H9 (cell line): ENCODE data around the gene CCT2. TPM values are rescaled to one million over a fixed set of nuclear protein-coding genes. Genes with fewer than 3 reads are reported as not detected.

Source experiments
- DNase-seq: peaks from one replicate; pipeline ENCODE4 v3.0.0-alpha.2; 2017
- H2AFZ ChIP-seq: one replicate; pipeline ENCODE4 v1.6.1; 2013; ENCODE audit warnings: mild to moderate bottlenecking, low read length, control low read depth, moderate library complexity
- H2AK5ac ChIP-seq: 2 replicates; pipeline ENCODE4 v1.6.1; 2013; ENCODE audit warnings: low read length, control low read depth, mixed read lengths; ENCODE audit not compliant: insufficient read length
- H2BK120ac ChIP-seq: one replicate; pipeline ENCODE4 v1.6.1; 2013; ENCODE audit warnings: low read depth, mild to moderate bottlenecking, low read length, control low read depth, inconsistent platforms; ENCODE audit not compliant: poor library complexity, severe bottlenecking
- H2BK12ac ChIP-seq: 2 replicates; pipeline ENCODE4 v1.6.1; 2013; ENCODE audit warnings: low read length, control low read depth, mixed read lengths, low read depth; ENCODE audit not compliant: insufficient read length
- H2BK15ac ChIP-seq: 2 replicates; pipeline ENCODE4 v1.6.1; 2013; ENCODE audit warnings: low read depth, low read length, control low read depth
- H2BK20ac ChIP-seq: one replicate; pipeline ENCODE4 v1.6.1; 2013; ENCODE audit warnings: low read depth, mild to moderate bottlenecking, low read length, control low read depth, inconsistent platforms; ENCODE audit not compliant: poor library complexity, severe bottlenecking
- H2BK5ac ChIP-seq: 2 replicates; pipeline ENCODE4 v1.6.1; 2013; ENCODE audit warnings: low read length, control low read depth, mixed read lengths; ENCODE audit not compliant: insufficient read length
- H3K14ac ChIP-seq: 2 replicates; pipeline ENCODE4 v1.6.1; 2013; ENCODE audit warnings: low read length, control low read depth; ENCODE audit not compliant: insufficient read depth
- H3K18ac ChIP-seq: 2 replicates; pipeline ENCODE4 v1.6.1; 2013; ENCODE audit warnings: low read depth, mild to moderate bottlenecking, mixed read lengths, low read length, control low read depth; ENCODE audit not compliant: insufficient read length
- H3K23ac ChIP-seq: 2 replicates; pipeline ENCODE4 v1.6.1; 2013; ENCODE audit warnings: low read length, control low read depth, mixed read lengths, low read depth; ENCODE audit not compliant: insufficient read length
- H3K23me2 ChIP-seq: 2 replicates; pipeline ENCODE4 v1.6.1; 2013; ENCODE audit warnings: low read depth, mild to moderate bottlenecking, mixed read lengths, low read length, control low read depth; ENCODE audit not compliant: insufficient read length, poor library complexity, severe bottlenecking
- H3K27ac ChIP-seq: 2 replicates; pipeline ENCODE4 v1.5.1; 2013; ENCODE audit warnings: low read length, control low read depth, mixed read lengths, low read depth; ENCODE audit not compliant: insufficient read length
- H3K27me3 ChIP-seq: 2 replicates; pipeline ENCODE4 v1.6.1; 2013; ENCODE audit warnings: low read length, control low read depth, inconsistent platforms; ENCODE audit not compliant: insufficient read depth
- H3K4ac ChIP-seq: 2 replicates; pipeline ENCODE4 v1.6.1; 2013; ENCODE audit warnings: low read depth, mild to moderate bottlenecking, control low read depth, inconsistent platforms, low read length, moderate library complexity
- H3K4me1 ChIP-seq: 2 replicates; pipeline ENCODE4 v1.6.1; 2013; ENCODE audit warnings: low read length, control low read depth, inconsistent platforms; ENCODE audit not compliant: insufficient read depth
- H3K4me2 ChIP-seq: 2 replicates; pipeline ENCODE4 v1.6.1; 2013; ENCODE audit warnings: low read length, control low read depth, mixed read lengths; ENCODE audit not compliant: insufficient read length, insufficient read depth
- H3K56ac ChIP-seq: 2 replicates; pipeline ENCODE4 v1.6.1; 2013; ENCODE audit warnings: low read depth, mild to moderate bottlenecking, mixed read lengths, low read length, control low read depth; ENCODE audit not compliant: insufficient read length
- H3K79me1 ChIP-seq: 2 replicates; pipeline ENCODE4 v1.6.1; 2013; ENCODE audit warnings: low read depth, mild to moderate bottlenecking, moderate library complexity, low read length, control low read depth, inconsistent platforms; ENCODE audit not compliant: insufficient read depth, poor library complexity, severe bottlenecking
- H3K79me2 ChIP-seq: 2 replicates; pipeline ENCODE4 v1.6.1; 2013; ENCODE audit warnings: low read length, control low read depth, inconsistent platforms; ENCODE audit not compliant: insufficient read depth
- H3K9ac ChIP-seq: 2 replicates; pipeline ENCODE4 v1.6.1; 2013; ENCODE audit warnings: low read length, control low read depth, mixed read lengths; ENCODE audit not compliant: insufficient read length; ENCODE audit errors: extremely low read depth
- H3K9me3 ChIP-seq: one replicate; pipeline ENCODE4 v1.6.1; 2013; ENCODE audit warnings: low read depth, low read length, inconsistent platforms; ENCODE audit not compliant: control insufficient read depth
- H3T11ph ChIP-seq: one replicate; pipeline ENCODE4 v1.6.1; 2013; ENCODE audit warnings: mild to moderate bottlenecking, low read length, control low read depth, inconsistent platforms
- H4K20me1 ChIP-seq: one replicate; pipeline ENCODE4 v1.6.1; 2013; ENCODE audit not compliant: control insufficient read depth, insufficient read length, insufficient read depth
- H4K5ac ChIP-seq: 2 replicates; pipeline ENCODE4 v1.6.1; 2013; ENCODE audit warnings: low read depth, mild to moderate bottlenecking, mixed read lengths, low read length, control low read depth; ENCODE audit not compliant: insufficient read length
- H4K8ac ChIP-seq: replicated peaks from 2 replicates; pipeline ENCODE4 v1.6.1; 2013; ENCODE audit warnings: low read length, control low read depth, mixed read lengths, low read depth; ENCODE audit not compliant: insufficient read length
- H4K91ac ChIP-seq: 2 replicates; pipeline ENCODE4 v1.6.1; 2013; ENCODE audit warnings: low read depth, mild to moderate bottlenecking, moderate library complexity, mixed read lengths, low read length, control low read depth; ENCODE audit not compliant: insufficient read length
- H3K27ac Mint-ChIP-seq, 3 experiments: 2 replicates in 2 of 3; 3 replicates in 1 of 3; pipeline ENCODE4 v1.8.0; 2020 to 2021; ENCODE audit warnings: mixed read lengths in 3 of 3, mild to moderate bottlenecking in 1 of 3, moderate library complexity in 1 of 3
- H3K27me3 Mint-ChIP-seq: 2 replicates; pipeline ENCODE4 v1.8.0; 2021; ENCODE audit warnings: low read depth, mild to moderate bottlenecking, moderate library complexity, mixed read lengths
- H3K36me3 Mint-ChIP-seq, 3 experiments: 2 replicates in 2 of 3; 3 replicates in 1 of 3; pipeline ENCODE4 v1.8.0; 2020 to 2021; ENCODE audit warnings: low read depth in 3 of 3, mixed read lengths in 3 of 3; ENCODE audit not compliant: insufficient read depth in 1 of 3
- H3K4me1 Mint-ChIP-seq, 2 experiments: 2 replicates each; pipeline ENCODE4 v1.8.0; 2020; ENCODE audit warnings: mixed read lengths in 2 of 2
- H3K4me3 Mint-ChIP-seq, 2 experiments: 2 replicates in 1 of 2; 3 replicates in 1 of 2; pipeline ENCODE4 v1.8.0; 2020 to 2021; ENCODE audit warnings: mild to moderate bottlenecking in 2 of 2, mixed read lengths in 2 of 2, moderate library complexity in 1 of 2
- H3K9me3 Mint-ChIP-seq, 2 experiments: 2 replicates in 1 of 2; 3 replicates in 1 of 2; pipeline ENCODE4 v1.8.0; 2020; ENCODE audit warnings: mild to moderate bottlenecking in 2 of 2, mixed read lengths in 2 of 2, moderate library complexity in 1 of 2
- CTCF ChIP-seq: fragments of 200-600 bp; sonication (generic); conservative IDR thresholded peaks from 3 replicates; pipeline ENCODE4 v1.8.0; 2021; ENCODE audit warnings: antibody characterized with exemption, mild to moderate bottlenecking
- WGBS: extraction: QIAGEN DNeasy Blood & Tissue Kit; methylation state at CpG from one replicate; pipeline ENCODE4 v1.1.7; 2013; ENCODE audit warnings: missing lambda C conversion rate, low lambda C conversion rate, mixed read lengths; ENCODE audit not compliant: insufficient read length; ENCODE audit errors: extremely low coverage; 5-methylcytosine and 5-hydroxymethylcytosine counted together
- total RNA-seq: library from RNA; stranded (reverse); gene quantifications from 2 replicates; pipeline ENCODE4 v1.2.1, GENCODE V29; 2021

CCT2 gene
- total RNA-seq, 1 experiment from 2014 or later, result 405 TPM

- Histone ChIP-seq H3K14ac (no peak overlapping the region), H3K23ac (no peak overlapping the region), H2BK12ac (no peak overlapping the region), H3K27ac (no peak overlapping the region), H4K5ac (no peak overlapping the region), H3K4me2 (no peak overlapping the region), H3K4me1 (no peaks in the 10 kb centered on the region), H4K91ac (no peak overlapping the region), H3K56ac (no peak overlapping the region), H3K27me3 (no peaks in the 10 kb centered on the region), H3K9me3 (no peaks in the 10 kb centered on the region), H2AFZ (no peak overlapping the region), H3K23me2 (no peaks in the 10 kb centered on the region), H4K20me1 (no peaks in the 10 kb centered on the region), H3K79me1 (no peaks in the 10 kb centered on the region), H2BK120ac (no peak overlapping the region), H2BK20ac (no peak overlapping the region), H2AK5ac (no peak overlapping the region), H3K4ac (no peak overlapping the region), H4K8ac (no peak overlapping the region), H3T11ph (no peak overlapping the region), H3K9ac (no peak overlapping the region), H2BK5ac (no peak overlapping the region), H3K18ac (no peak overlapping the region), H2BK15ac (no peak overlapping the region), H3K79me2 (no peaks in the 10 kb centered on the region)
- Mint-ChIP-seq H3K4me3 (no peak overlapping the region), H3K4me1 (no peaks in the 10 kb centered on the region), H3K27ac (peak overlapping the region in 1 of 3 experiments; percentile 31; a peak in 2 of 7 replicates), H3K27me3 (no peaks in the 10 kb centered on the region), H3K9me3 (no peaks in the 10 kb centered on the region), H3K36me3 (peaks cover 20 to 45% (median 38%) of the 10 kb centered on the region in 3 experiments)
- no peak for TF ChIP-seq CTCF
- DNase-seq, result no peak
- no CpG with 5 or more reads among the region's 10 CpGs for WGBS
These were observed 15.2 kb upstream of the CCT2 start for GRCh38 chr12:69570000-69570516.
